Glutamatergic neuron (in vitro differentiated cells): ENCODE data around the gene NSMCE1. TPM values are rescaled to one million over a fixed set of nuclear protein-coding genes. Genes with fewer than 3 reads are reported as not detected.

ENCODE experiments used
- DNase-seq: peaks from one replicate; pipeline ENCODE4 v3.0.0; 2022
- H3K27ac Mint-ChIP-seq: one replicate; pipeline ENCODE4 v1.8.0; 2020; ENCODE audit warnings: mild to moderate bottlenecking, mixed read lengths, inconsistent platforms; ENCODE audit not compliant: unreplicated experiment
- H3K27me3 Mint-ChIP-seq: one replicate; pipeline ENCODE4 v1.8.0; 2020; ENCODE audit warnings: mild to moderate bottlenecking, moderate library complexity, mixed read lengths, inconsistent platforms; ENCODE audit not compliant: unreplicated experiment
- H3K36me3 Mint-ChIP-seq: one replicate; pipeline ENCODE4 v1.8.0; 2020; ENCODE audit warnings: mild to moderate bottlenecking, mixed read lengths, inconsistent platforms; ENCODE audit not compliant: unreplicated experiment
- H3K4me1 Mint-ChIP-seq: one replicate; pipeline ENCODE4 v1.8.0; 2020; ENCODE audit warnings: mild to moderate bottlenecking, low read depth, mixed read lengths, inconsistent platforms; ENCODE audit not compliant: unreplicated experiment
- H3K4me3 Mint-ChIP-seq: one replicate; pipeline ENCODE4 v1.8.0; 2020; ENCODE audit warnings: mild to moderate bottlenecking, mixed read lengths, inconsistent platforms; ENCODE audit not compliant: unreplicated experiment
- H3K9me3 Mint-ChIP-seq: one replicate; pipeline ENCODE4 v1.8.0; 2020; ENCODE audit warnings: mild to moderate bottlenecking, moderate library complexity, mixed read lengths, inconsistent platforms; ENCODE audit not compliant: unreplicated experiment
- total RNA-seq: library from RNA; stranded (reverse); fragmentation: NEBNext Ultra II Directional; extraction: Animal tissue kit (Norgen Biotek cat#: 25700); gene quantifications from one replicate; pipeline ENCODE4 v1.2.1, GENCODE V29; 2021; ENCODE audit not compliant: unreplicated experiment
- TF ChIP-seq, protein P1 (sequence below): fragments of 200-600 bp; sonication (generic); IDR thresholded peaks from one replicate; pipeline ENCODE4 v1.5.0; 2021; ENCODE audit not compliant: partially characterized antibody, unreplicated experiment

The NSMCE1 gene
- total RNA-seq, 1 donor from 2014 or later, result 32.7 TPM

DNA sequence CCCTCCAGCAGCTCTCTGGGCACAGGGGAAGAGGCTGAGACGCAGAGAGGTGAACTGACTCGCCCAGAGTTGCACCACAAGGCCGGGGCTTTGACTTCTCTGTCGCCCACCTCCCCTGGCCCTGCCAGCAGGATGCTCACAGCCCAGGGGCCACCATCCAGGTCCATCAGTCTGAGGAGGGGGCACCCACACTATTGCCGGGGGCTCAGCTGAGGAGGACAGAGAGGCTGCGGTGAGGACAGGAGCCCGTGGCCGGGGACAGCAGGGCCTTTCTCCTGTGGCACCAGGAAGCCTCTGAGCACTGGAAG, 32.7 kb downstream of the NSMCE1 start:
- TF ChIP-seq, protein P1, sequence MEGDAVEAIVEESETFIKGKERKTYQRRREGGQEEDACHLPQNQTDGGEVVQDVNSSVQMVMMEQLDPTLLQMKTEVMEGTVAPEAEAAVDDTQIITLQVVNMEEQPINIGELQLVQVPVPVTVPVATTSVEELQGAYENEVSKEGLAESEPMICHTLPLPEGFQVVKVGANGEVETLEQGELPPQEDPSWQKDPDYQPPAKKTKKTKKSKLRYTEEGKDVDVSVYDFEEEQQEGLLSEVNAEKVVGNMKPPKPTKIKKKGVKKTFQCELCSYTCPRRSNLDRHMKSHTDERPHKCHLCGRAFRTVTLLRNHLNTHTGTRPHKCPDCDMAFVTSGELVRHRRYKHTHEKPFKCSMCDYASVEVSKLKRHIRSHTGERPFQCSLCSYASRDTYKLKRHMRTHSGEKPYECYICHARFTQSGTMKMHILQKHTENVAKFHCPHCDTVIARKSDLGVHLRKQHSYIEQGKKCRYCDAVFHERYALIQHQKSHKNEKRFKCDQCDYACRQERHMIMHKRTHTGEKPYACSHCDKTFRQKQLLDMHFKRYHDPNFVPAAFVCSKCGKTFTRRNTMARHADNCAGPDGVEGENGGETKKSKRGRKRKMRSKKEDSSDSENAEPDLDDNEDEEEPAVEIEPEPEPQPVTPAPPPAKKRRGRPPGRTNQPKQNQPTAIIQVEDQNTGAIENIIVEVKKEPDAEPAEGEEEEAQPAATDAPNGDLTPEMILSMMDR, result no peak
- no peak for DNase-seq
- H3K27me3 Mint-ChIP-seq, result peaks cover 2% of the 10 kb centered on the region
- peaks cover 13% of the 10 kb centered on the region for H3K9me3 Mint-ChIP-seq
- H3K36me3 Mint-ChIP-seq, result no peaks in the 10 kb centered on the region
- no peak overlapping the region for H3K4me3 Mint-ChIP-seq
- no peak overlapping the region for H3K27ac Mint-ChIP-seq
- peaks cover 37% of the 10 kb centered on the region for H3K4me1 Mint-ChIP-seq

DNA sequence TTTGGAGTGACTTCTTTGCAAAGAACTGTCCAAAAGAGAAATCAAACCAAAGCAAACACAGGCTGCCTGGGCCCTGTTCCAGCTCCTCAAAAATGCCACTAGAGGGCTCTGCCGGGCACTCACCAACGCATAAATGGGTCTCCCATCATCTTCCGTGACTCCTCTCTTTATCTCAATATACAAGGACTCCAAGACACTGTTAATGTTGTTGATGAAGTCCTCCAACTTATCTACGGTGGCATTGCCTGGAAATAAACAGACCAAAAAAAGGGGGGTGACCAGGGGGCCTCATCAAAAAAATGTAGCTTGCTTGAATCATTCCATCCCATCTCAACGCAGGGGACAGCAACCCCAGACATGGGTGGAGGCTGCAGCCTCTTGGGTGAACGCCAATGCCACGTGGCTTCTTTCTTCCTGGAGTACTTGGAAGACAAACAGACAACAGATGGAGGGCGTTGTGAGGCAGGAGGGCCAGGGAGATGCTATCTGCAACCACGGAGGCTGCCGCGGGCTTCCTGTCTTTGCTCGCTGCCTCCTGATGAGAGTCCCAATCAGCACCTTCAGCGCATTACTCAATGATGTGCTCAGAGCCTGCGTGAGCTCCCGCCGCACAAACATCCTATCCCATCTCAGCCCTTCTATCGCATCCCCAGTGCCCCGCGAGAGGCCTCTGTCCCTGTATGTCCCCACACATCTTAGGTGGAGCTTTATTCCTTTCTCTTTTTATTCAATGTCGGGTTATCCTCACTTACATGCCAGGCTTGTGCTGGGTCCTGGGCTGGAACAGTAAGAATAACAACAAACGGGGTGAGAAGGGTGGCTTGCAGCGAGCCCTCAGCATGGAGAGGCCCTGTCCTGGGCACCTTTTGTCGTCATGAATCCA, 33.3 kb downstream of the NSMCE1 start:
- Mint-ChIP-seq H3K36me3 (no peaks in the 10 kb centered on the region), H3K4me1 (peaks cover 37% of the 10 kb centered on the region), H3K4me3 (no peak overlapping the region), H3K27me3 (peaks cover 2% of the 10 kb centered on the region), H3K9me3 (peaks cover 13% of the 10 kb centered on the region), H3K27ac (peak overlapping the region; percentile 40)
- no peak for DNase-seq
- TF ChIP-seq, protein P1, result peak; percentile 49

DNA sequence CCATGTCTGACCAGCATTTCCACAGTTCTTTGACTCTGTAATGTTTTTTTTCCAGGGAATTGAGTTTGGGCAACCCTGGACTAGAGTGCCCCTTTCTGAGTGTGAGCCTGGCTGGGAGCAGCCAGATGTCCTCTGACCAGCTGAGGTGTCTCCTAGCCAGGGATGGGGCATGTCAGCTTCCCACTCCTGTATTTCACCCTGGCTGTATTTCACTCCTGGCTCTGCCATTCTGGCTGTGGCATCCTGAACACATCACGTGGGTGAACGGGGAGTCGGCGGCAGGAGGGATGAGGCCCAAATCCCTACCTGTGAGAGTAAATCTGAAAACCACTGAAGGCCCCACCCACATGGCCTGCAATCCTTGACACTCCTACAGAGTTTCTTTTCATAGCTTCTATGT, 34.0 kb downstream of the NSMCE1 start:
- Mint-ChIP-seq H3K36me3 (no peaks in the 10 kb centered on the region), H3K27me3 (peaks cover 2% of the 10 kb centered on the region), H3K27ac (no peak overlapping the region)

DNA sequence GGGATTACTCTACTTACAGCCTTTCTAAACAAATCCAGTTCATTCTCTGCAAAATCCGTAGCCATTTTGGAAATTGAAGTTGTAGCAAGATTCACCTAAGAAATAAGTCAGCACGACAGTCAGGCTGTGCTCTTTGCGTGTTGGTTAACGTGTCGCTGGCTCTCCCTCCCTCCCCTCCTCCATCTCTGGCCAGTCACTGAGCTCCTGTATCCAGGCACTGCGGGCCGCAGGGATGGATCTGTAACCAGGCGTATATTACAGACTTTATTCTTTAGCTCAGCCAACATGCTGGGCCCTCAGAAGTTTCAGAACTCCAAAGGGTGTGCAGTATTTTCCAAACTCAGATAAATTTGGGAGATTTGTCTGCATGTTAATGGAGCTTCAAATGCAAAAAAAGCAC, 34.4 kb downstream of the NSMCE1 start:
- H3K36me3 Mint-ChIP-seq, result no peaks in the 10 kb centered on the region
- H3K4me3 Mint-ChIP-seq, result no peak overlapping the region
- DNase-seq, result no peak

More for the DNA sequence above, 34.0 kb downstream of the NSMCE1 start:
- H3K9me3 Mint-ChIP-seq, result peaks cover 13% of the 10 kb centered on the region
- TF ChIP-seq, protein P1, result no peak
- no peak for DNase-seq
- peaks cover 37% of the 10 kb centered on the region for H3K4me1 Mint-ChIP-seq
- H3K4me3 Mint-ChIP-seq, result no peak overlapping the region

DNA sequence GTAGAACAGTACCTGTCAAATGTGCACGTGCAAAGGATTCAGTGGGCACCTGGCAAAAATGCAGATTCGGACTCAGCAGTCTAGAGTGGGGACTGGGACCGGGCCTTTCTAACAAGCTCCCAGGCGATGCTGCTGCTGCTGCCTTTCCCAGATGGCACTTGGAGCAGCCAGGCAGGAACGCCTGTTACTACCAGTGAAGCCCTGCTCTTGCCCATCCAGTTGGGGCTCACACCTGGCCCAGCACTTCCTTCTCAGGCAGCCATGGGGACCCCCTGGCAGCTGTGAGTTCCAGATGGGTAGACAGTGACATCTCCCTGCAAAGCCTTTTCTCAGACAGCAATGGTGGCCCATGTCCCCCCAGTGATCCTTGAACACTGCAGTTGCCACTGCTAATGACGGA, 34.8 kb downstream of the NSMCE1 start:
- H3K36me3 Mint-ChIP-seq, result no peaks in the 10 kb centered on the region
- TF ChIP-seq, protein P1, result no peak
- H3K9me3 Mint-ChIP-seq, result peaks cover 16% of the 10 kb centered on the region
- peaks cover 5% of the 10 kb centered on the region for H3K27me3 Mint-ChIP-seq
- H3K27ac Mint-ChIP-seq, result no peak overlapping the region
- DNase-seq, result no peak
- H3K4me3 Mint-ChIP-seq, result no peak overlapping the region
- peaks cover 43% of the 10 kb centered on the region for H3K4me1 Mint-ChIP-seq

More for the DNA sequence above, 34.4 kb downstream of the NSMCE1 start:
- Mint-ChIP-seq H3K4me1 (peaks cover 38% of the 10 kb centered on the region), H3K27ac (no peak overlapping the region), H3K9me3 (peaks cover 15% of the 10 kb centered on the region), H3K27me3 (peaks cover 2% of the 10 kb centered on the region)
- TF ChIP-seq, protein P1, result no peak
